ENCODE measurements around the gene DUSP22.

DUSP22 gene

DNA sequence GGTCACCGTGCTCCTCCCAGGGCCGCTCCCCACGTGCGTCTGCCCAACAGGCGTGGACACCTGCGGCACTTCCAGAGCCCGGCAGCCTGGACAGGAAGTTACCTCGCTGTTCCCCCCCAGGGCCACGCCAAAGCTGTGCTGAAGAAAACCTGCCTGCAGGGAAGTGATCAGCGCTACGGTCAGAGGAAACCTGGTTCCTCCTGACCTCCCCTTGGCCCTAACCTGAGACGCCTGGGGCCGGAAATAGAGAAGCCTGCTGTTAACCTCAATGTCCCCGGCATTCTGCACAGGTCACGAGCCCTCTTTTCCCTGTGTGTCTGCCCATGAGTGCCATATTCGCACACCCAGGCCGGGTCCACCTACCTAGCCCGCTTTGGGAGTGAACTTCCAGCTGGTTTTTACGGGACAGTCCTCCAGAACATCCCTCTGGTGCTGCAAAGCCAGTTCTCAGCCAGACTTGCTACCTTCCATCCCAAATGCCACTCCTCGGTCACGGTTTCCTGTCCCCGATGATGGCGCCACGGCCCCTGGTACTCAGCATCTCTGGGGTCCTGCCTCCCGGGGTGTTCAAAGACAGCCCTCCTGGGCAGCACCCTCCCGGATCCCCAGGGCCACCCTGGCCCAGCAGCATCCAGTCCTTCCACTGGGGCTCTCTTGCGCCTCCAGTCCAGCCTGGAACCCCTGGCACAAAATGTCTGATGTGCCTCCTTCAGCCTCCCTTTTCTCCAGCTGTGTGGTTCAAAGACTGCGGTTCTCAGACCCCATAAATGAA lies 87.3 kb downstream of the DUSP22 start:
- no peak overlapping the region for H3K27ac ChIP-seq
- TF ChIP-seq CTCF (conservative IDR thresholded peaks at IDR 0.05) (no peak), ZFX (IDR thresholded peaks at IDR 0.05) (no peak)

- H3K27ac ChIP-seq: no peak overlapping the region
- TF ChIP-seq CTCF (conservative IDR thresholded peaks at IDR 0.05): no peak
- TF ChIP-seq ZFX (IDR thresholded peaks at IDR 0.05): no peak
Observed at GRCh38 chr6:380234-381218, 88.2 kb downstream of the DUSP22 start.

DNA sequence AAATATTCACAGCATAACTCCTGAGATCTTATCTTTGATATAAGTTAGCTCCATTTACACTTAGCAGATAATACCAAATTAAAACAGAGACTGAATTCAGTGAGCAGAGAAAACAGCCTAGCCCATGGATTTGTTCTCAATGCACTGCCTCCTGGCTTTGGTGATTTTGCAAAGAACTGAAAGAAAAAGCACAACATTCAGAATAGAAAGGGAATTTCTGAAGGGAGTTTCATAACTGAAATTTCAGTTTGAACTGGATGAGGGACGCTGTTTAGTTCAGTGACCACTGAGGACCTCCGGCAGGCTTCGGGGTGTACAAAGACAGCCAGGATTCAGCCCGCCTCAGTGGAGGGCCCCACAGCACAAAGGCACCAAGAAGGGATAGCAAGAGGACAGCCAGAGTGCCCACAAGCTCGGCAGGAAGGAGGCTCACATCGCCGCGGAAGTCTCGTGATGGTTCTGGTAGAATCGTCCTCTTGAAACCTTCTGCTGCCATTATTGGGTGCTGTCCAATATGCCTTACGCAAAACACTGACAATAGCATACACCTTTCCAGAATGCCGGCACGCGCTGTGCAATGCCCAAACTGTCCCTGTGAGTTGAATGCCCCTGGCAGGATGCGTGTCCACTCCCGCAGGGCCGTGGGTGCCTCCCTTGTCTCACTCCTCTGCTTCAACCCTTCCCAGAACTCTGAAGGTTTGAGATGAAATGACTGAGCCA lies 89.6 kb downstream of the DUSP22 start:
- no peak for TF ChIP-seq ZFX (IDR thresholded peaks at IDR 0.05)
- TF ChIP-seq CTCF (conservative IDR thresholded peaks at IDR 0.05): no peak
- H3K27ac ChIP-seq: no peak overlapping the region

DNA sequence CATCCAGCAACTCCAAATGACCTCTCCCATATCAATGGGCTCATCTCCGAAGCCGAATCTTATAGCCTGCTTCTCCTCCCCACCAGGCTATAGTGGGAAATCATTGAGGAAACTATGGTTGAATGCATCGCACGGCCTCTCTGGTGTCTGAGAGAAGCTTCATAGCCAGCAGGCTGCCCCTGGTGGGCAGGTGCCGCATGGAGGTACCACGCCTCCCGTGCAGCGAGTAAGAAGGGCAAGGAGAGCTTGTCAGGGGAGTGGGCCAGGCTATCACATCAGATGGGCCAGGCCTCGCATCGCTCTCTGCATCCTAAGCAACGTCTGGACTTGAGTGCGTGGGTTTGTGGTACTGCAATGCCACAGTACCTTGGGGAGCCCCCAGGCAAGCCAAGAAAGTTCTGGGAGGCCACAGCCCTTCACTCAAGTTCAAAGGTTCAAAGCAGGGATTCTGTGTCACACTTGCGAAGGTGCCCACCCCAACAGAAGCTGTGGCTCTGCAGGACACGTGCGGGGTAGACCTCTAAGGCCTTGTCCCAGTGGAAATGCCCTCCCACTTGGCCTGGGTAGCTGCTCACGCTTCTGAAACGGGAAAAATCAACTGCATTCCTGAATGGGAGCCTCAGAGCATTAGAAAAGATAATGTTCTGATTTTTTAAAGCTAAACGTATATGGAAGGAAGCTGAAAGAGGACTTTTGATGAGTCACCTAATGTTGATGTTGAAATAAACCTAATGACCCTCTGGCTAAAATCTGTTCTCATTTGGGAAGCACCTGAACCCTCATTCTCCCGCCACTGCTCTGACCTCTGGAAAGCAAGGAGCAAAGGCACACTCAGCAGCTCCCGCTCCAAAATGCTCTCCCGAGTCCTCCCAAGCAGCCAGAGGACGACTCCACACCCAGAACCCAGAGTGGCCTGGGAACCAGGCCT lies 90.9 kb downstream of the DUSP22 start:
- no peak for TF ChIP-seq ZFX (IDR thresholded peaks at IDR 0.05)
- TF ChIP-seq CTCF (conservative IDR thresholded peaks at IDR 0.05): no peak
- H3K27ac ChIP-seq: no peak overlapping the region

DNA sequence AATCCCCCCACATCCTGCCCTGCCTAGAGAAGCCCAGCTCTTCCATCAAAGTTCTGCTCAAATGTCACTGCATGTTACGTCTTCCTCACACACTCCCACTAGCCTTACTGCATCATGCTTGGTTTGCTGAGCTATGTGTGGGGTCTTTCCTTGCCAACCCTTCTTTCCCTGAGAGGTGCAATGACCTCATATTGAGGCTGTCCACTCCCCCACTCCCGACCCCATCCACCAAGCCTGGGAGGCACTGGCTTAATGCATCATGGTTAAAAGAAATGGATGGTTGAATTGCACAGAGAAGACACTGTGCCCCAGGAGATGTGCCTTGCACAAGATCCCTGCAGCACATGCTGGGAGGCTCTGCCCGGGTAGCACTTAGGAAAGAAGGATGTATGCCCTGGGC lies 91.6 kb downstream of the DUSP22 start:
- TF ChIP-seq CTCF (conservative IDR thresholded peaks at IDR 0.05) (no peak), ZFX (IDR thresholded peaks at IDR 0.05) (no peak)
- no peak overlapping the region for H3K27ac ChIP-seq

GRCh38 chr6:384898-385297 lies 92.6 kb downstream of the DUSP22 start:
- no peak for TF ChIP-seq ZFX (IDR thresholded peaks at IDR 0.05)
- TF ChIP-seq CTCF (conservative IDR thresholded peaks at IDR 0.05): no peak

More at GRCh38 chr6:384898-385297, 92.6 kb downstream of the DUSP22 start:
- H3K27ac ChIP-seq: no peak overlapping the region
